ENCODE measurements around the gene WSB1. TPM values are rescaled to one million over a fixed set of nuclear protein-coding genes. Genes with fewer than 3 reads are reported as not detected.

WSB1 gene
- total RNA-seq, 1 experiment from 2014 or later, result 31.3 TPM

DNA sequence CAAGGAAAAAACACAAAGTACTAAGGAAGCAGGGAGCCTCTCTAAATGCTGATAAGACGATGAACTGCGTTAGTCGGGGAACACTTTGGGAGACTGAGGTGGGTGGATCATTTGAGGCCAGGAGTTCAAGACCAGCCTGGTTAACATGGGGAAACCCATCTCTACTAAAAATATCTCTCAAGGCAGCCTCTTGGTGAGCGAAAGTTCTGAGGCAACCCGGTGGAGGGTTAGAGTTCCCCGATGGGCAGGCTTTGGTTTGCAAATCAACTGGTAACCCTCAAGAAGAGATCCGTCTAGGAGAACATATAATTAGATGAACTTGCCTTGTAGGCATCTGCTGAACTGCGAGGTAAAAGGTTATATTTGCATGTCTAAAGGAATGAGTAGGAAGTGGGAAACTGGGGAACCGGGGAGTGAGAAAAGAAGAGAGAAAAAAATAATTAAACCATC lies 44.6 kb downstream of the WSB1 start:
- DNase-seq (ENCODE audit: low spot score), result no peak

DNA sequence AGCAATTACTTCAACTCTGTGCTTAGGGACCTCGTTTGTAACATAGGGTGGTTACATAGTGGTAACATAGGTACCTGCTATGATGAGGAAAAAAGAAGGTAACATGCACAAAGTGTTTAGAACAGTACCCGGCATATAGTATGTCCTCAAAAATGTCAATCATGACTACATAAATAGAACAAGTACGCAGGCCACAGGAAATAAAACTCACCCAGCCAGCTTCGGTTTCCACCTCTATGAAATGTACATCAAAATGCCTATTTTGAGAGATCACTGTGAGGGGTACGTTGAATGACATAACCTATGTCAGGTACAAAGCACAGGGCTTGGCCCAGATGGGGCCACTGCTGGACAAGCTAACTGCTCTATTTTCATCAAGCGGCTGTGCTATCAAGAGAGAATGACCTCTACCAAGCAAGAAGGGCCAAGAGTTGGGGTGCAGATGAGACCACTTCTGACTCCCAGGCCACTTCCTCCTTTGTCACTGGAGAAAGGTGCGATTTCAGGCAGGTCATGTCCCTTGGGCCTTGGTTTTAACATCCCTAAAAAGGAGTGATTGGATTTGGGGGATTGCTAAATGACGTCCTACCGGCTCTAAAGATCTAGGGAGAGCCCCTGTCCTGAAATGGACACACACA lies 45.4 kb downstream of the WSB1 start:
- no peak for DNase-seq (ENCODE audit: low spot score)

DNA sequence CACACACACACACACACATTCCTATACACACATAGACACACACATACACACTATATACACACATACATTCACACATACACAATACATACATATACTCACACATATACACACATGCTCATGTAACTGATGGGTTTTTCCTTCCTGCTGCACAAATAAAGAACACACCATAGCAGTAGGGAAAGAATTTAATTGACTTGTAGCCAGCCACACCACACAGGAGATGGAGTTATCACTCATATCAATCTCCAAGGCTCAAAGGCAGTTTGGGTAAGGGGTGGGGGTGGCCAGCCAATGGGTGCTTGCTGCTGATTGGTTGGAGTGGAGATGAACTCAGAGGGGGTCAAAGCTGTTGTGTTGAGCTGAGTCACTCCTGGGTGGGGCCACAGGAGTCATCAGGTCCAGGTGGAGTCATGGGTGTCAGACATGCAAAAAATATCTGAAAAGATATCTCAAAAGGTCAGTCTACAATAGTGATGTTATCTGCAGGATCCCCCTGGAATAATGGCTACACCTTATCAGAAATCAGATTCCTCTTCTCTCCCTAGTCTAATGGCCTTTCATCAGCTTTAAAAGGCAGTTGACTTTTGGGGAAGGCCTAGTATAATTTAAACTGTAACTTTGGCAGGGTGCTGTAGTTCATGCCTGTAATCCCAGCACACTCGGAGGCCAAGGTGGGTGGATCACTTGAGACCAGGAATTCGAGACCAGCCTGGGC lies 46.1 kb downstream of the WSB1 start:
- DNase-seq (ENCODE audit: low spot score), result peak; percentile 38

DNA sequence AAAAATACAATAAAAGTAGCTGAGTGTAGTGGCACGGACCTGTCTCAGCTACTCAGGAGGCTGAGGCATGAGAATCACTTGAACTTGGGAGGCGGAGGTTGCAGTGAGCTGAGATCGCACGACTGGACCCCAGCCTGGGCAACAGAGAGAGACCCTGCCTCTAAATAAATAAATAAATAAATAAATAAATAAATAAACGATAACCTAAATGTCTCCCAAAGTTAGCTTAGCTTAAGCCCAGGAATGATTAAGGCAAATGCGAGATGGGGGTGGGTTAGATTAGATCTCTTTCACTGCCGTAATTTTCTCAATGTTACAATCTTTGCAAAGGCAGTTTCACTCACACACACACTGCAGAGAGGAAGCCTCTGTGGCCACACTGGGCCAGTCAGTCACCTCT lies 46.7 kb downstream of the WSB1 start:
- no peak for DNase-seq (ENCODE audit: low spot score)

DNA sequence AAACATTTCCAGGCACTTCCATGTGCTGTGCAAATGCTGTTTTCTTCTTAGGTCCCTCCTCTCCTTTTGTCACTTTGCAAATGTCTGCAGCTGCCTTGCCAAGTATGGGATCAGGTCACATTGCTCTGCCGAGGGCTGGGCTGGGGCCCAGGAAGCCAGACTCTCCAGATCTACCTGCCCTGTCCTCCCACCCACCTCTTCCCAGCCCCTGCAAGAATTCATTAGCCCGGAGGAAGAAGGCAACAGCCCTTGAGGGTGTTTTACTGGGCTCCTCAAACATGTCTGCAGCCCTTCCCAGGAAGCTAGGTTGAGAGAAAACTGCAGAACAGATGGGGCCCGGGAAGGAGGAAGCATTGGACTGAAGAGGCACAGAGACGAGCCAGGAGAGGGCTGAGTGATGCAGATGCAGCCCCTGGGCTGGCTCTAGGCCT lies 47.1 kb downstream of the WSB1 start:
- DNase-seq (ENCODE audit: low spot score), result no peak

DNA sequence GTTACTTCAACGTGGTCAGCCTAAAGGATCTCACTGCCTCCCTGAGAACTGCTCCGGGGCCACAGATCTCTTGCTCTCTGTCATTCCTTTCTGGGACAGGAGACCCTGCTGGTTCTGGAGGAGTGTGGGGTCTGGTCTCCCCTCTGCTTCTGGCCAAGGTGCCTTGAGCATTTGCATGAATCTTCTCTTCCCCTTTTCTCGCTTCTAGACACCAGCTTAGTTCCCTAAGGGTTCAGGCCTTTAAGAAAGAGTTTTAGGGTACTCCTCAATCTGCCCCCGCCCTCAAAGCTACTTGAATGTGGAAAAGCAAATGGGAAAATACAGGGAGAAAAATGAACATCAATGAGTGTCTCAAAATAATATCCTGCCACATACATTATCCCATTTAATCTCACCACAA lies 48.1 kb downstream of the WSB1 start:
- no peak for DNase-seq (ENCODE audit: low spot score)

DNA sequence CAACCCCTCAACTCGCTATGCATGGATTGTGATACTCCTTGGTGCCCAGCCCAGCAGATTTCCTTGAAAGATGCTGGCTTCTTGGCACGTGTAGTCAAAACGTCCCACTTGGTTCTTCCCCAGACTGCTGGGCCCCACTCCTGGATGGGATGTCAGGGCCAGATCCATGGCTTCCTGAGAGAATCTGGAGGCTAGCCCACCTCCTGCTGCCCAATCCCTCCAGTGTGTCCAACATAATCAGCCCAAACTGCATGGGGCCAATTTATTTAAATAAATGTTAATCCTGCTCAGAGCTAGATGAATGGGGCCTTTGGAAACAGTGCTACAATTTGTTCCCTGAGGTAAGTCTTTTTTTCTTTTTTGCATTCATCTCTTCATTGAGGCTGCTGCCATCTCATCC lies 49.4 kb downstream of the WSB1 start:
- DNase-seq (ENCODE audit: low spot score), result no peak

DNA sequence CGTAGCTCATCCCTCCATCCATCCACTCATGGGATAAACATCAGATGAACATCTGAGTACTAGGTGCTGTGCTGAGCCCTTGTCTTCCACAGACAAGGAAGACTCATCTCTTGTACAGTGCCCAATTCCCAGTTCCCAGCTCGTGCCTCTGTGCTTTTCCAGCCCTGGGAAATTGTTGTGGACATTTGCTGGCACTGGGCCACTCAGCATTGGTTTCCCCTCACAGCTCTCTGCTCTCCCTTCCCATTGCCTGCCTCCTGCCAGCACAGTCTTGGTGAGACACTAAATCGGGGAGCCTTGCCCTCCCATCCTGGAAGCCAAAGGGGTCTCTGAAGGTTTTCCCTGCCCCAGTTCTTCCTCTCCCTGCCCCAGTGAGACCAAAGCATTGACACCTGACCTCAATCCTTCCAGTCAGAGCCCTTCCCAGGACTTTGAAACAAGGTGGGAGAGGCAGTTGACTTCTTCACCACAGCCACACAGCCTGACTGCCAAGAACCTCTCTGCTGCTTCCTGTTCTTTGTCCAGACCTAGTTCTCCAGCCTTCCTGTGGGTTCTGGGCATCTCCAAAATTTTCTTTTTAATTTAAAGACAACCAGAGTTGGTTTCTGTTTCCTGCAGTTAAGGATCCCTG lies 50.2 kb downstream of the WSB1 start:
- no peak for DNase-seq (ENCODE audit: low spot score)

DNA sequence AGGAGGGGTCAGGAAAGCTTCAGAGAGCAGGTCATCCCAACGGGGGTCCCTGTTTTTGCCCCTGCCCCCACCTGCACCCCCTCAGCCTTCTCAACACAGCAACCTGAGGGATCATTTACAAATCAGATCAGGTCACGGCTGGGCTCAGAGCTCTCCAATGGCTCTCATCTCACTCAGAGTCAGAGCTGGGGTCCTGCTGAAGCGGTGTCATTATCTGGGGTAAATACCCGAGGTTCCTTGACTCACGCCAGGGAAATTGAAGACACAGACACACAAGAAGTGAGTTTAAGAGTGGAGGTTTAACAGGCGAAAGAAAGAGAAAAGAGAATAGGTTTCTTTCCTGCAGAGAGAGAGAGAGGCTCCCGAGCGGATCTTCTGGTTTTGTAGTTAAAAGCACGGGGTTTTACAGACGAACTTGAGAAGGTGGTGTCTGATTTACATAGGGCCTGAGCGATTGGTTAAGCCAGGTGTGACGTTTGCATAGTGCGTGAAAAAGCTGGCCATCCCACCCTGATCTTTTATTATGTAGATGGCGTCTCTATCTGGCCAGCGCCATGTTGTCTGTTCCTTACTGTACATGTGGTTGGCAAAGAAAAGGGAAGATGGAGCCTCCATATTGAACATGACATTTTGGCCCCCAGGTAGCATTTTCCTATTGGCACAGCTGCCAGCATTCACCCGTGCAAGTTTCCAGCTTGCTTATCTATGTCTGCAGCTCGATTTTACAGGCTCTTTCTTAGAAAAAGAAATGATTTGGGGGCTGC lies 51.4 kb downstream of the WSB1 start:
- no peak for DNase-seq (ENCODE audit: low spot score)

DNA sequence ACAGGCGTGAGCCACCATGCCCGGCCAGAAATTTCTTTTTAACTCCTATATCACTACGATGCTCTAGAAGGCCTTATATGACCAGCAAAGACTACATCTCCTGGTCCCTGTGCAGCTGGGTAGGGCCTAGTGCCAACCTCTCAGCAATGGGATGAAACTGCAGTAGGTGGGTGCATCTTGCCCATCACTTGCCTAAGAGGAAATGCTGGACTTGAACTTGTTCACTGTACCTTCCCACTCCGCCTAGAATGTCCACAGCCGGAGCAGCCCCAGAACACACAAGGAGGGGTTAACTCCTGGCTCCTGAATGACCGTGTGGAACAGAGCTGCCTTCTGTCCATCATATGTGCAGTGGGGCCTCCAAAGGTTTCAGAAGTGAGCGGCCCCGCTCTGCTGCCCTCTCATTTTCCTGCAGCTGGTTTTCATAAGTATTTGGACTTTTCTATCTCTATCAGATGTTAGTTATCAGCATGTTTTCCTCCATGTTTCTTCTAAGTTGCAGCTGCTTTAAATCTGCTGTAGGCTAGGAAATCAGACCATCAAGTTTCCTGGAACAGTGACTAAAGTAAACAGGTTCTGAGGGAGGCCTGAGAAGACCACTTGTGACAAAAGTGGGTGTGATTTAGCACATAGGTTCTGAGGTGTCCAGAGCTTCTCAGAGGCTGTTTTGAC lies 52.5 kb downstream of the WSB1 start:
- no peak for DNase-seq (ENCODE audit: low spot score)

DNA sequence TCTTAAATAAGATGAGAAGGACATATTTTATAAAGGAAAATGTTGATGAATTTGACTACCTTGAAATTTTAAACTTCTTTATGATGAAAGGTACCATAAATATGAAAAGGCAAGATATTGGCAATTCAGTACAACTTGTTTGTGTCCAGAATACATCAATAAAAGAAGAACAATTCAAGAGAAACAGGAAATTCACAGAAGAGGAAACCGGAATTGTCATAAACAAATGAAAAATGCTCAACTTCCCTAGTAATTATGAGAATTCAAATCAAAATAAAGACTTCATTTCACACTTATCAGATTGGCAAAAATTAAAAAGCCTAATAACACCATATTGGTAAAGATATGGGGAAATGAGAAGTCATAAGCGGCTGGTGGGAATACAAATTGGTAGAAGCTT lies 54.3 kb downstream of the WSB1 start:
- DNase-seq (ENCODE audit: low spot score), result no peak

DNA sequence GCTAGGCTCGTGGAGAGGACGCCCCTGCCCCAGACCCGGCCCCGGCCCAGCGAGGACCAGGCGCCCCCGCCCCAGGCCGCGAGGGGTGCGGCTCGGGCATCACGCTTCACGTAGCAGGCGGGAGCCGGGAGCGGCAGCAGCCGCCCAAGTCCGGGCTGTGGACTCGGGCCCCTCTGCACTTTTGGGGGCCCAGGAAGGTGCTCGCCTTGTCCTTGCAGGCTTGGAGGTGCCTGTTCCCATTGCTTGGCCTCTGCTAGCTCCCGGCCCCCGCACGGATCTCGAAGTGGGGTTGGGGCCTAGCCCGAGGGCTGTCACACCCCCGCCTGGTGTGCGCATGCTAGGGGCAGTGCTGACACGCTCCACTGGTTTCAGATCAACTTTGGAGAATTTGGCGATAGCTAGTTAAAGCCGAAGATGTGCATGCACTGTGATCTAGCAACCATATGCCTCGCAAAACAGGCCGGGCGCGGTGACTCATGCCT lies 55.7 kb downstream of the WSB1 start:
- no peak for DNase-seq (ENCODE audit: low spot score)

DNA sequence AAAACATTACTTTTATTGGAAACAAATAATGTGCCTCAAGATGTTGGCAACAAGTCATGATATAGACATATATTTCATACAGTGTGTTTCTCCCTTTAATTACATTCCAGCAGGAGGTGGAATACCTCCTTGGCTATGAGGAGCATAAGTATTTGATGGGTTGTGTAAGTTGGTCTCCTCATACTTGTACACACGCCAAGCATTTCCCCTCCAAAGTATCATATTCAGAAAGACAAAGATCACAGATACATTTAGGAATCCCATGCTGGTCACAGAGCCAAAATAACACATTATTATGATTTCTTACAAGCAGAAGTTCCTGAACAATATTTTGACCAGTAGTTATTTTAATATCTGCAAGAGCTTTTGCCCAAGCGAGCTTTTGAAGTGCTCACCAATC lies 57.8 kb downstream of the WSB1 start:
- no peak for DNase-seq (ENCODE audit: low spot score)

DNA sequence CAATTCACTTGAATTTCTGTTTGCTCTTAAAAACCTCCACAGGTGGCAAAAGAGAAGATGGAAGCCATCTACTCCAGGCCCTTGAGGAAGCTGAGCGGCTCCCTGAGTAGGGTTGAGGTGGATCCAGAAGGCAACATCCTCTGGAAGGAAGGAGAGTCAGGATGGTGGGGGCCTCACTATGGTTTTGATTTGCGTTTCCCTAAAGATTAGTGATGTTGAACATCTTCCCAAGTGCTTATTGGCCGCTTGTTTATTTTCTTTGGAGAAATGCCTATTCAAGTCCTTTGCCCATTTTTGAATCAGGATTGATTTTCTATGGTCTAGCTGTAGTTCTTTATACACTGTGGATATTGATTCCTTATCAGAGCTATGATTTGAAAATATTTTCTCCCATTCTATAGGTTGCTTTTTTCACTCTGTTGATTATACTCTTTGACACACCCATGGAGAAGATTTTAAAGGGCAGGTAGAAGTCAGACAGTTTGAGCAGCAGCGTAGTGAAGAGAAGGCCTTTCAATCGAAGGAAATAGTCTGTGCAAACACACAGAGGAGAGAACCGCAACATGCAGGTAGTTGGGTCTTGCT lies 58.6 kb downstream of the WSB1 start:
- DNase-seq (ENCODE audit: low spot score), result no peak

DNA sequence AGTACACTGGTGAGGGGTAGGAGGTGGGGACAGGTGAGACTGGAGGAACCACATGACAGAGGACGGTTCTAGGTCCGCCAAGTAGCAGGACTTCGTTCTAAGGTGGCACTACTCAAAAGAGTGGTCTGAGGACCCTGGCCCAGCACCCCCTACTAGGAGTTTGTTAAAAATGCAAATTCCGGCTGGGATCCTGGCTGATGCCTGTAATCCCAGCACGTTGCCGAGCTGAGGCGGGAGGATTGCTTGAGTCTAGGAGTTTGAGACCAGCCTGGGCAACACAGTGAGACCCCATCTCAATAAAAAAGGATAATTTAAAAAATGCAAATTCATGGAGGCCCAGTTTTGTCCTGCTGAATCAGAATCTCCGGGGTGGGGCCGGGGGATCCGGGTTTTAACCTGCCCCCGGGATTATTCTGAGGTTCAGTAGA lies 59.1 kb downstream of the WSB1 start:
- no peak for DNase-seq (ENCODE audit: low spot score)

DNA sequence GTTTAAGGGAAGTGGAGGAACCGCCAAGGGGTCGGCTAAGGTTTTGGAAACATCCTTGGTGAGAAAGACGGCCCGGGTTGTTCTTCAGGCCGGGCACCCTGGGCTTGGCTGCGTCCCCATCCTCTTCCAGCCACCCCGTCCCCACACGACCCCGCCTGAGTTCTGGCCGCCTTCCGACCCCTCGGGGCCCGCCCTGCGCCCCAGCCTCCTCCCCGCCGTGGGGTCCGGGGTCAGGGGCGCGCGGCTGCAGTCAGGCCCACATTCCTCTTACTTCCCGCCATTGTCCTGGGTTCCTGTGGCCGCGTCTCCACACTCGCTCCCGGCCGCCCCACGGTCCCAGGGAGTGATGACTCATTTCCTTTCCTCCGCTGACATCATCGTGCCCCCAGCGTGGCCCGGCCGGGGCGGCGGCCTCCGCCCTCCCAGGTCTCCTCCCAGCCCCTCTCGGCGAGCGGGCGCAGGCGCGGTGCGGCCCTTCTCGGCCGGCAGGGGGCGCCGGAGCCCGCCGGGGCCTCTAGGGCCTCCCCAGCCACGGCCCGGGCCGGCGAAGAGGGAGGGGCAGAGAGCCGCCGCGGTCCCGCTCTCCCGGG lies 59.6 kb downstream of the WSB1 start:
- DNase-seq (ENCODE audit: low spot score), result peak; percentile 92

DNA sequence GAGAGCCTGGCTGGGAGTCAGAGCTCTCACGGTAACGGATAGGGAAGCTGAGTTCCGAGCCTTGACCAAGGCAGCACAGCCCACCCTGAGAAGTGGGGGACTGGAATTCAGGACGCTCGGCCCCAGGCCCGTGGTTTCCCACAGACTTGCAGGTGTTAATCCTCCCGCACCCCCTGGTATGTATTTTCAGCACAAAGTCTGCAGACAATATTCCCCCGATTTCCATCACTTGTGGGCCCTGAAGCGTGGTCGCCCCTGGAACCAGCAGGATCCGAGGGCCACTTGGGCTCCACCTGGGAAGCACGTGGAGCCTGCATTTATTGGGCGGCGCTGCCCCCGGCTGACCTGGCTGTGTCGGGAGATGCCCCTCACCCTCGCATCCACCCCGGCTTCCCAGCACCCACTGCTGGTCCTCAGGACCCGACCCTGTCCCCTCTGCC lies 60.2 kb downstream of the WSB1 start:
- DNase-seq (ENCODE audit: low spot score), result no peak

DNA sequence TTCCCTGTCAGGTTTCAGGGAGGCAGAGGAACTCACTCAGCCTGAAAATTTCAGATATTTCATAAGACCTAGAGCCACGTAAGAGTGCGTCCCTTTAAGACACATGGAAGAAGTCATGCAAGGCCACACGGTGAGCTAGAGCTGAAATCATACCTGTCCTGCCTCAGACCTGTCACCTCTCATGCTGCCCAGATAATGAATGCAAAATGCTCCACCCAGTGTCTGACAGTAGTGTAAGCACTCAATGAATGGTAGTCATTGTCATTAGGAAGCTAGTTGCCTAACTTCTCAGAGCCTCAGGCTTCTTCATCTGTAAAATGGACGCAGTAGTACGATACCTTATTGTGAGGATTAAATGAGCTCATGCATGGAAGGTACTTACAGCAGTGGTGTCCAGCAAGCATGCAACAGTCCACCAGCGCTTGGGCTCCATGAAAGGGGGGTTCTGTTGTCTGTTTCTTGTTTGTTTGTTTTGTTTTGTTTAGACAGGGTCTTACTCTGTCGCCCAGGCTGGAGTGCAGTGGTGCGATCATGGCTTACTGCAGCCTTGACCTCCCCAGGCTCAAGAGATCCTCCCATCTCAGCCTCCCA lies 60.7 kb downstream of the WSB1 start:
- no peak for DNase-seq (ENCODE audit: low spot score)

DNA sequence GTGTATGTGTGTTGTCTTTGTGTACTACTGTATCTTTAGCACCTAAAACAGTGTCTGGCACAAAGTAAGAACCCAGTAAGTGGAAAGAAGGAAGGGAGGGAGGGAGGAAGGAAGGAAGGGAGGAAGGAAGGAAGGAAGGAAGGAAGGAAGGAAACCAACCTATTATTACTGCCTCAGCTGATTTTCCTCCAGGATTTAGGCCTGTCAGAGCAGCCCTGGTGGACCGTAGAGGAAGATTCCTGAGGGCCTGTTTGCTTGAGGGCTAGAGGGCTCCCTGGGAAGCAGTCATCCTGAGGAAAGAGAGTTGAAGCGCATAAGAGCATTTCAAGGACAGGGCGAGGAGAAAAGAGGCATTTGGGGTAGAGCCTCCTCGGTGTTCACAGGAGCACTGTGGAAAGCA lies 61.5 kb downstream of the WSB1 start:
- no peak for DNase-seq (ENCODE audit: low spot score)

DNA sequence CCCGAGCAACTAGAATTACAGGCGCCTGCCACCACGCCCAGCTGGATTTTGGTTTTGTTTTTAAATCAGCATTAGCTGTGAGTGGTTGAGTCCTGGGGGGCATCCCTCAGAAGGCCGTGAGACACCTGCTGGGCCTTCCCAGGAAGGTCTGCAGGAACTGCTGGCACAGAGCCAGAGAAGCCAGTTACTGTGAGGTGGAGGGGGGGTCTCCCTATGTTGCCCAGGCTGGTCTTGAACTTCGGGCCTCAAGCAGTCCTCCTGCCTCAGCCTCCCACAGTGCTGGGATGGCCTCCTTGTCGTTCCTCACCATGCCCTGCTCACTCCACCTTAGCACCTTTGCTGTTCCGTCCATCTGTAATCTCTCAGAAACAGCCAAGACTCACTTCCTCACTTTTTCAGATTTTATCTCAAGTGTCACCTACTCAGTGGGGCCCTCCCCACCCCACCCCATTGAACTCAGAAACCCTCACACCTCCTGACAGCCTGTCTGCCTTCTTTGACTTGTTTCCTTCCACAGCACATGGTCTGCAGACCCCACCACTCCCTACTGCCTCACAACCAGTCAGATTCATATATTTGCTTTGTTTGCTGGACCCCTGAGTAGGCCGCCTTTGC lies 62.3 kb downstream of the WSB1 start:
- no peak for DNase-seq (ENCODE audit: low spot score)

Measured in H4 (cell line).